Activated naive CD4-positive, alpha-beta T cell treated with anti-CD3 and anti-CD28 coated beads, Interleukin-2, amount 50 U/mL, for 72 hours (primary cell): ENCODE results near the gene YES1. TPM values are rescaled to one million over a fixed set of nuclear protein-coding genes. Genes with fewer than 3 reads are reported as not detected.
"Not testable (repeated sequence)": the region's sequence is repeated elsewhere in the genome, so short reads cannot be mapped to it uniquely, and the experiment has no call there.

Experiments used
- ATAC-seq, 2 donors: fragments of 150-1000 bp; cut with Tn5 transposase; 2 replicates each; pipeline ENCODE4 v1.10.0; 2021; ENCODE audit warnings: mild to moderate bottlenecking in 2 of 2, moderate library complexity in 2 of 2
- DNase-seq, 2 donors: peaks; one replicate each; pipeline ENCODE4 v3.0.0; 2021 to 2022; ENCODE audit warnings: low spot score in 2 of 2
- H3K27ac Mint-ChIP-seq, 2 donors: one replicate each; pipeline ENCODE4 v1.8.0; 2022; ENCODE audit warnings: mild to moderate bottlenecking in 2 of 2, mixed read lengths in 2 of 2
- H3K36me3 Mint-ChIP-seq, 2 donors: one replicate each; pipeline ENCODE4 v1.8.0; 2022; ENCODE audit warnings: mixed read lengths in 2 of 2
- H3K9me3 Mint-ChIP-seq, 2 donors: one replicate each; pipeline ENCODE4 v1.8.0; 2022; ENCODE audit warnings: mixed read lengths in 2 of 2
- total RNA-seq, 2 donors: library from RNA; stranded (reverse); gene quantifications; one replicate each; pipeline ENCODE4 v1.2.3, GENCODE V29; 2022

The YES1 gene
- total RNA-seq, 2 donors from 2014 or later: 8.8 to 13.9 TPM

- H3K36me3 Mint-ChIP-seq: peaks cover 20 to 33% of the 10 kb centered on the region in 2 donors
- H3K9me3 Mint-ChIP-seq: no peaks in the 10 kb centered on the region
- no peak for DNase-seq
- peak overlapping the region in 1 of 2 donors; percentile 41 for H3K27ac Mint-ChIP-seq
- no peak for ATAC-seq
Measured at GRCh38 chr18:688323-688722, 123.7 kb downstream of the YES1 start.

DNA sequence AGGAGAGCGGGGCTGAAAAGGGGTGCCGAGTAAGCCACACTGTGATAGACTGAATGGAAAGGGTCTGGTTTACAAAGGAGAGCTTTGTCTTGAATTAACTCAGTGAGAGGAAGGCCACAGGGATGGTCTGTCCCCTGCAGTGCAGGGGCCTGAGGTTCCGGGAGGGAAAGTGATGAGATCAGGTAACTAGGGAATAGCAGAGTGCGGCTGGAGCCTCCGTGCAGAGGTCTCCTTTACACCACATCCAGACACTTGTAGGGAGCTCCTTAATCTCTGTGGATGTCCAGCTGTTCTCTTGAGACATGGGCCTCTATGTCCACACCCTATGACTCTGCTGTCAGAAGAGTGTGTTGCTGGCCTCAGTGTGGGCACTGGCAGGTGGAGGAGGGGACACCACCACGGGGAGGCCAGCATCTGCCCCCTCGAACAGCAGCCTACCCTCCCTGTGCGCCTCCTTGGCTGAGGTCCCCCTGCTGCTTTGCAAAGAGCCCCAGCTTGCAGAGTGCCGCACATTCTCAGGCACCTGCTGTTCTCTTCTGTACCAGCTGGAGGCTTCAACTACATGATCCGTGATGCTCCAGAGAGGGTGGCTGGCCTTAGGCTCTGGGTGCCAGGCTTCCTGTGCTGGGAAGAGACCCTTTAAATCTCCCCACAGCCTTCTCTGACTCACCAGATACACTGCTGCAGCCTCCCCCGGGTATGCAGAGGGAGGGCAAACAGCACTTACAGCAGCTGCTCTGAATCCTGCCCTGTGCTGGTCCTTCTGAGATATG lies 125.5 kb downstream of the YES1 start:
- H3K27ac Mint-ChIP-seq: no peak overlapping the region
- DNase-seq (no peak), ATAC-seq (no peak)
- peaks cover 29 to 45% of the 10 kb centered on the region in 2 donors for H3K36me3 Mint-ChIP-seq
- H3K9me3 Mint-ChIP-seq: no peaks in the 10 kb centered on the region

DNA sequence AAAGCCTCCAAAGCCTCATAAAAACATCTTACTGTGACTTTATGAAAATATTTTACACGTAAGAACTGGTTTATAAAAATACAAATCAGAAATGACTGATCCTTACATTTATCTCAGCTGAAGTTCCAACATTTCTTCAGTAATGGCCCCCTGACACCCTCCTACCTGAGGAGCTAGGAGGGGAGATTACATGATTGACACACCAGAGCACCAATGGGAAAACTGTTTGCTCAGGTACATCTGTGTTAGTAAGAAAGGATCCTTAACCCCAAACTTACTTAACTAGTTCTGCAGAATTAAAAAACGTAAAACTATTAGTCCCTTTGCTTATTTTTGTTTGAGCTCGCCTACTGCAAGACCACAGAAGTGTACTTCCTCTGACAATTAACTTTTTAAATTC lies 126.6 kb downstream of the YES1 start:
- Mint-ChIP-seq H3K36me3 (peaks cover 34 to 47% of the 10 kb centered on the region in 2 donors), H3K9me3 (no peaks in the 10 kb centered on the region), H3K27ac (no peak overlapping the region)
- no peak for DNase-seq
- ATAC-seq: no peak

- ATAC-seq: no peak
- no peaks in the 10 kb centered on the region for H3K9me3 Mint-ChIP-seq
- no peak for DNase-seq
- peak overlapping the region in 1 of 2 donors; percentile 79 for H3K27ac Mint-ChIP-seq
- H3K36me3 Mint-ChIP-seq: peaks cover 37 to 47% of the 10 kb centered on the region in 2 donors
Measured at GRCh38 chr18:683531-683930, 128.5 kb downstream of the YES1 start.

DNA sequence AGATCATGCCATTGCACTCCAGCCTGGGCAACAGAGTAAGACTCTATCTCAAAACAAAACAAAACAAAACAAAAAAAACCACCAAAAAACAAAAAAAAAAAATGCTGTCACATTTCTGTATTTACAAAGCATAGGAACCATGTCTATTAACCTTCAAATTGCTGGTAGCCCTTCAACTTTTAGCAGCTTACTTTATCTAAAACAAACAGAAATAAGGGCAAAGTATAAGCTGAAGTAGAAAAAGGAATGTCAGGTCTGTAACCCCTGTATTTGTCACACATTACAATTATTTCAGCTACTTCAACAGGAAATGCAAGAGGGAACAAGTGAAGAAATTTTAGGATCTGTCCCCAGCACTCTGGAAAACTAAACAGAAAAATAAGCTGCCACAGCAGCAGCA lies 129.2 kb downstream of the YES1 start:
- no peak for ATAC-seq
- DNase-seq: no peak
- Mint-ChIP-seq H3K27ac (peak overlapping the region in 1 of 2 donors; percentile 79), H3K36me3 (peaks cover 35 to 47% of the 10 kb centered on the region in 2 donors), H3K9me3 (no peaks in the 10 kb centered on the region)

- not testable (repeated sequence) for H3K9me3 Mint-ChIP-seq, DNase-seq, ATAC-seq
- Mint-ChIP-seq H3K27ac (peak overlapping the region; percentile 79 to 89), H3K36me3 (peaks cover 36 to 44% of the 10 kb centered on the region in 2 donors)
Measured at GRCh38 chr18:682416-682815, 129.6 kb downstream of the YES1 start.

DNA sequence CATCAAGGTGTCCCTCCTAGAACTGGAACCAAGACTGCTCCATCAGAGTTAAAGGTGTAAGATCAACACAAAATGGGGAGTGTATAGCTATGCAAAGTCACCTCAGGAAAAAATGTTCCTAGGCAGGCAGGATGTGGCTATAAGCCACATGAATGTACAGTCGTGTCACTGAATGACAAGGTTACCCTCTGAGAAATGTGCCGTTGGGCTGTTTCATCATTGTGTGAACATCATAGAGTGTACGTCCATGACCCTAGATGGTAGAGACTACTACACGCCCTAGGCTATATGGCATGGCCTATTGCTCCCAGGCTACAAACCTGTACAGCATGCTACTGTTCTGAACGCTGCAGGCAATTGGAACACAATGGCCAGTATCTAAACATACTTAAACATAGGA lies 130.1 kb downstream of the YES1 start:
- peak; percentile 94 to 99 for ATAC-seq
- H3K36me3 Mint-ChIP-seq: peaks cover 33 to 40% of the 10 kb centered on the region in 2 donors
- peak overlapping the region; percentile 79 to 89 for H3K27ac Mint-ChIP-seq
- no peaks in the 10 kb centered on the region for H3K9me3 Mint-ChIP-seq
- DNase-seq: peak; percentile 58 to 66

DNA sequence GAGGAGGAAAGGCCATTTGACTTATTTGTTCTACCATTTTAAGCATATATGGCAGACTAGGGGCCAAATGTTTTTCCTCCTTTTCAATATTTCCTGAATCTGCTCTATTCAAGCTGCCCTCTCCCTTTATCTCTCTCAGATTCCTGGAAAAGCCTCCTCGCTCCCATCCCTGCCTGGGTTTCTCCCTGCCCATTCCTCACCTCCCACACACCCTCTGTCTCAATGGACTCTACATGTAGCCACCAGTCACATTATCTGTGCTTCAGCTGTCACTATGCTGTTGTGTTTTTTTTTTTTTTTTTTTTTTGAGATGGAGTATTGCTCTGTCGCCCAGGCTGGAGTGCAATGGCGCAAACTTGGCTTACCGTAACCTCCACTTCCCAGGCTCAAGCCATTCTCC lies 131.7 kb downstream of the YES1 start:
- Mint-ChIP-seq H3K27ac (peak overlapping the region in 1 of 2 donors; percentile 74), H3K36me3 (peaks cover 24 to 29% of the 10 kb centered on the region in 2 donors), H3K9me3 (no peaks in the 10 kb centered on the region)
- no peak for ATAC-seq
- no peak for DNase-seq

- DNase-seq: no peak
- ATAC-seq: no peak
- Mint-ChIP-seq H3K9me3 (no peaks in the 10 kb centered on the region), H3K27ac (peak overlapping the region in 1 of 2 donors; percentile 74), H3K36me3 (peaks cover 24 to 28% of the 10 kb centered on the region in 2 donors)
Measured at GRCh38 chr18:679516-679915, 132.5 kb downstream of the YES1 start.

GRCh38 chr18:678482-679182 lies 133.4 kb downstream of the YES1 start:
- H3K36me3 Mint-ChIP-seq: peaks cover 23 to 24% of the 10 kb centered on the region in 2 donors
- DNase-seq (no peak), ATAC-seq (no peak)
- H3K27ac Mint-ChIP-seq: peak overlapping the region in 1 of 2 donors; percentile 92
- H3K9me3 Mint-ChIP-seq: no peaks in the 10 kb centered on the region

- Mint-ChIP-seq H3K36me3 (peaks cover 16 to 24% of the 10 kb centered on the region in 2 donors), H3K9me3 (no peaks in the 10 kb centered on the region), H3K27ac (no peak overlapping the region)
- DNase-seq (no peak), ATAC-seq (no peak)
Measured at GRCh38 chr18:677951-678381, 134.1 kb downstream of the YES1 start.

DNA sequence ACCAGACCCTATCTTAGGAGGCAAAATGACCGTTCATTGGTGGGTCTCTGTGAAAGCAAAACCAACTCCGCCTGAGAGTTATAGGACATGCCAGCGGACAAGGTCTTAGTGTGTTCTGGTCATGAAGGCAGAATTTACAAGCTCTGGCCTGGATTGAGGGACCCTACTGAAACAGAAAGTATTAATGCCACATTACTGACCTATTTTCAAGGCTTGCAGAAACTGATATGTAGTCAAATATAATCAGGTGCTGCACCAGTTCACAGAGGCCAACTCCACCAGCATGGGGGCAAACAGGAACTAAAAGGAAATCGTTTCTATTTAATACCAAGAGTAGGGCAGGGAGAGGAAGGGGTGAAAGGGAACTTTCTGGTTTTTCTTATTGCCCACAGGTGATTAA lies 134.9 kb downstream of the YES1 start:
- no peak for DNase-seq
- Mint-ChIP-seq H3K36me3 (peaks cover 15 to 27% of the 10 kb centered on the region in 2 donors), H3K9me3 (no peaks in the 10 kb centered on the region), H3K27ac (no peak overlapping the region)
- ATAC-seq: no peak

DNA sequence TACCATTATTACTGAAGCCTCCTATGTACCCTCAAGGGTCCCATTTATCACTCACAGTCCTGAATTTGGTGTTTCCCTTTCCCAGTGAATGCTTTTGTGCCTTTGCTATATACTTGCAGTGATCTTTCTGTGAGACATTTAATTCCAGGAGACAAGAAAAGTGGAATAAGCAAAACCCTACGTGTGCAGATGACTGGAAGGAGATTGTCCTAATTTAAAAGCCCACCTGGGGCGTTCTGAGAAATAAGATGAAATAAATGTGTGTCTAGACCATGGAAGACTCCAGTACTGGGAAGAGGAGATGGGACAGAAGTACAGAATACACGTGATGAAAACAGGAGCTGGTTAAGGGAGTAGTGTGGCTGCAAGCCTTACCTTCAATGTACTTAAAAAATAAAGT lies 135.3 kb downstream of the YES1 start:
- peak overlapping the region in 1 of 2 donors; percentile 7 for H3K27ac Mint-ChIP-seq
- DNase-seq: no peak
- no peak for ATAC-seq
- no peaks in the 10 kb centered on the region for H3K9me3 Mint-ChIP-seq
- peaks cover 12 to 22% of the 10 kb centered on the region in 2 donors for H3K36me3 Mint-ChIP-seq

GRCh38 chr18:676069-676468 lies 136.0 kb downstream of the YES1 start:
- Mint-ChIP-seq H3K36me3 (peaks cover 13 to 21% of the 10 kb centered on the region in 2 donors), H3K9me3 (no peaks in the 10 kb centered on the region), H3K27ac (peak overlapping the region; percentile 46 to 56)
- DNase-seq (no peak), ATAC-seq (peak in 1 of 2 donors; percentile 17)

DNA sequence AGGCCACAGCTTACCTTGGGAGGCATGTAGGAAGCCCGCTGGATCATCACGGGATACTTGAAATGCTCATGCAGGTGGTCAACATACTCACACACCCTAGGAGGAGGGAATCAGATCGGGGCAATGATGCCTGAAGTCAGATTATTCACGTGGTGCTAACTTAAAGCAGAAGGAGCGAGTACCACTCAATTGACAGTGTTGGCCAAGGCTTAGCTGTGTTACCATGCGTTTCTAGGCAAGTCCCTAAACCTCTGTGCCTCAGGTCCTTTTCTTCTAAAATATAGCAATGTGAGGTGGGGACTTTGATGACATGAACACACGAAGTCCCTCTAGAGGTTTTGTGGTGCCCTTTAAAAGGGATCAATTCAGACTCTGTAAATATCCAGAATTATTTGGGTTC lies 136.7 kb downstream of the YES1 start:
- Mint-ChIP-seq H3K36me3 (peaks cover 20 to 28% of the 10 kb centered on the region in 2 donors), H3K27ac (peak overlapping the region in 1 of 2 donors; percentile 56), H3K9me3 (no peaks in the 10 kb centered on the region)
- DNase-seq (no peak), ATAC-seq (no peak)

DNA sequence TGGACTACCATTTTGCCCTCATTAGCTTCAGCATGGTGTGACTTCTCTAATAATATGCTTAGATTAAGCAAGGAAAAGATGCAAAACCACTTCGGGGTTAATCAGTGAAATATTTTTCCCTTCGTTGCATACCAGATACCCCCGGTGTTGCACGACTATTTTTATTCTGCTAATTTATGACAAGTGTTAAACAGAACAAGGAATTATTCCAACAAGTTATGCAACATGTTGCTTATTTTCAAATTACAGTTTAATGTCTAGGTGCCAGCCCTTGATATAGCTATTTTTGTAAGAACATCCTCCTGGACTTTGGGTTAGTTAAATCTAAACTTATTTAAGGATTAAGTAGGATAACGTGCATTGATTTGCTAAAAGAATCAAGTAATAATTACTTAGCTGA lies 138.3 kb downstream of the YES1 start:
- DNase-seq: no peak
- peaks cover 28 to 32% of the 10 kb centered on the region in 2 donors for H3K36me3 Mint-ChIP-seq
- H3K9me3 Mint-ChIP-seq: no peaks in the 10 kb centered on the region

GRCh38 chr18:673317-673716 lies 138.7 kb downstream of the YES1 start:
- Mint-ChIP-seq H3K36me3 (peaks cover 33 to 37% of the 10 kb centered on the region in 2 donors), H3K9me3 (no peaks in the 10 kb centered on the region)

More for the DNA sequence above, 138.3 kb downstream of the YES1 start:
- H3K27ac Mint-ChIP-seq: no peak overlapping the region
- ATAC-seq: no peak

More at GRCh38 chr18:673317-673716, 138.7 kb downstream of the YES1 start:
- H3K27ac Mint-ChIP-seq: no peak overlapping the region
- ATAC-seq (no peak), DNase-seq (no peak)
